Smooth muscle cell of the brain vasculature (primary cell): ENCODE results near the gene HRH1.
"Not testable (repeated sequence)": the region's sequence is repeated elsewhere in the genome, so short reads cannot be mapped to it uniquely, and the experiment has no call there.

Source experiments
- DNase-seq: peaks from one replicate; pipeline ENCODE4 v3.0.0-alpha.2; 2012; ENCODE audit warnings: low read depth, low spot score

Gene HRH1

GRCh38 chr3:11239796-11240195 lies 85.5 kb downstream of the HRH1 start:
- DNase-seq, result no peak

- DNase-seq, result no peak
Observed at GRCh38 chr3:11240496-11240895, 86.2 kb downstream of the HRH1 start.

GRCh38 chr3:11244121-11244677 lies 89.9 kb downstream of the HRH1 start:
- DNase-seq, result no peak

- DNase-seq, result no peak
Observed at GRCh38 chr3:11245276-11245675, 91.0 kb downstream of the HRH1 start.

- DNase-seq, result no peak
Observed at GRCh38 chr3:11245827-11246662, 91.8 kb downstream of the HRH1 start.

- no peak for DNase-seq
Observed at GRCh38 chr3:11246663-11246970, 92.3 kb downstream of the HRH1 start.

GRCh38 chr3:11247362-11247761 lies 93.1 kb downstream of the HRH1 start:
- no peak for DNase-seq

- no peak for DNase-seq
Observed at GRCh38 chr3:11248596-11248995, 94.3 kb downstream of the HRH1 start.

GRCh38 chr3:11250902-11251806 lies 96.9 kb downstream of the HRH1 start:
- no peak for DNase-seq

- DNase-seq, result no peak
Observed at GRCh38 chr3:11251807-11252176, 97.5 kb downstream of the HRH1 start.

- no peak for DNase-seq
Observed at GRCh38 chr3:11254876-11255275, 100.6 kb downstream of the HRH1 start.

- not testable (repeated sequence) for DNase-seq
Observed at GRCh38 chr3:11255537-11255936, 101.2 kb downstream of the HRH1 start.

GRCh38 chr3:11258958-11259357 lies 104.7 kb downstream of the HRH1 start:
- no peak for DNase-seq

GRCh38 chr3:11260460-11260859 lies 106.2 kb downstream of the HRH1 start:
- DNase-seq, result no peak

GRCh38 chr3:11269007-11269406 lies 114.7 kb downstream of the HRH1 start:
- DNase-seq, result no peak

GRCh38 chr3:11271986-11272904 lies 118.0 kb downstream of the HRH1 start, which contains the start of gene ATG7:
Gene ATG7 (plus strand): TSS chr3:11272397. CDS start chr3:11298696, 26,299 bp downstream.
- DNase-seq, result peak; percentile 94

GRCh38 chr3:11272906-11273574 lies 118.7 kb downstream of the HRH1 start:
- DNase-seq, result no peak

GRCh38 chr3:11273891-11274291 lies 119.6 kb downstream of the HRH1 start:
- DNase-seq, result no peak

- no peak for DNase-seq
Observed at GRCh38 chr3:11274566-11275142, 120.4 kb downstream of the HRH1 start.

GRCh38 chr3:11275926-11276325 lies 121.6 kb downstream of the HRH1 start:
- no peak for DNase-seq
